Stomach (tissue), 9 donors: ENCODE results near the gene CREB5. TPM values are rescaled to one million over a fixed set of nuclear protein-coding genes. Genes with fewer than 3 reads are reported as not detected.

Source experiments
- DNase-seq, 2 donors: peaks; one replicate each; pipeline versions ENCODE4 v3.0.0 to v3.0.0-alpha.2; 2013 to 2019
- H3K27ac ChIP-seq, 5 donors: fragments of 200-600 bp in 4 of 5; sonication (generic) in 4 of 5; one replicate each; pipeline ENCODE4 v1.5.1; 2013 to 2019; ENCODE audit warnings: mild to moderate bottlenecking in 1 of 5, moderate library complexity in 1 of 5
- H3K27me3 ChIP-seq, 3 donors: fragments of 200-600 bp; sonication (generic); one replicate each; pipeline ENCODE4 v1.5.1; 2017 to 2019; ENCODE audit warnings: mixed run types in 1 of 3
- H3K36me3 ChIP-seq, 4 donors: fragments of 200-600 bp; sonication (generic); 1 replicate in 3 of 4; 2 replicates in 1 of 4; pipeline ENCODE4 v1.5.1; 2016 to 2019
- H3K4me1 ChIP-seq, 4 donors: fragments of 200-600 bp; sonication (generic); one replicate each; pipeline ENCODE4 v1.5.1; 2016 to 2019
- H3K4me3 ChIP-seq, 4 donors: fragments of 200-600 bp; sonication (generic) in 3 of 4; one replicate each; pipeline ENCODE4 v1.5.1; 2016 to 2019; ENCODE audit warnings: mild to moderate bottlenecking in 1 of 4
- H3K9me3 ChIP-seq, 4 donors: fragments of 200-600 bp; sonication (generic); one replicate each; pipeline ENCODE4 v1.5.1; 2016 to 2019
- CTCF ChIP-seq, 7 experiments: fragments of 450-650 bp in 4 of 7; fragments of 200-600 bp in 3 of 7; sonication (generic) in 3 of 7; IDR thresholded peaks; one replicate each; pipeline ENCODE4 v1.5.1; 2016 to 2019; ENCODE audit warnings: antibody characterized with exemption in 7 of 7, control low read depth in 2 of 7, mild to moderate bottlenecking in 1 of 7
- EP300 ChIP-seq: sonication (generic); formaldehyde crosslinking; IDR thresholded peaks from one replicate; pipeline ENCODE4 v1.6.1; 2017; ENCODE audit warnings: antibody characterized with exemption
- POLR2A ChIP-seq, 4 donors: fragments of 450-650 bp; IDR thresholded peaks; one replicate each; pipeline ENCODE4 v1.6.1; 2016; ENCODE audit warnings: antibody characterized with exemption in 4 of 4, control low read depth in 2 of 4, mild to moderate bottlenecking in 1 of 4, moderate library complexity in 1 of 4
- POLR2AphosphoS5 ChIP-seq, 3 donors: sonication (generic); formaldehyde crosslinking; IDR thresholded peaks; one replicate each; pipeline ENCODE4 v1.6.1; 2016; ENCODE audit warnings: antibody characterized with exemption in 3 of 3
- WGBS, 5 donors: extraction: QIAGEN DNeasy Blood & Tissue Kit in 3 of 5; methylation state at CpG; one replicate each; pipeline versions ENCODE4 v1.1.5 to v1.1.7; 2013 to 2018; 5-methylcytosine and 5-hydroxymethylcytosine counted together
- intact Hi-C: fragments of 100-400 bp; cut with DNase I; formaldehyde crosslinking; loops from one replicate; pipeline ENCODE4 v1.15.1; 2023; ENCODE audit warnings: low total_unique reads
- polyA plus RNA-seq, 3 donors: library from polyadenylated mRNA; stranded (reverse); fragments of 200-250 nt; gene quantifications; one replicate each; pipeline ENCODE4 v1.2.3, GENCODE V29; 2013
- total RNA-seq, 5 donors: library from RNA; depleted of rRNA; stranded (reverse); fragments of >200 nt; gene quantifications; one replicate each; pipeline versions ENCODE4 v1.1.0 to v1.2.3, GENCODE V29; 2014 to 2016
- donor health status: healthy with polysubstance abuse.
- donor health status: Bipolar disorder and iron deficiency.
- donor health status: healthy.

Gene CREB5
- total and polyA plus RNA-seq, 8 donors: 0.68 to 30.3 (median 1.5) TPM; not detected in 1

- Histone ChIP-seq H3K4me1 (no peaks in the 10 kb centered on the region), H3K27ac (no peak overlapping the region), H3K4me3 (no peak overlapping the region), H3K36me3 (no peaks in the 10 kb centered on the region), H3K27me3 (no peaks in the 10 kb centered on the region), H3K9me3 (no peaks in the 10 kb centered on the region)
- DNase-seq: no peak
- intact Hi-C loops: no loop called here
- TF ChIP-seq POLR2AphosphoS5 (IDR thresholded peaks at IDR 0.05): no peak
- no peak for TF ChIP-seq CTCF (IDR thresholded peaks at IDR 0.05)
- WGBS, 5 donors: 67 to 71% (median 69%) methylated on average over 4 of the region's 4 CpGs
Measured at GRCh38 chr7:28448708-28449107, 36.4 kb downstream of the CREB5 start.

- no peaks in the 10 kb centered on the region for H3K9me3 ChIP-seq
- no peaks in the 10 kb centered on the region for H3K4me1 ChIP-seq
- no peak for TF ChIP-seq CTCF (IDR thresholded peaks at IDR 0.05)
- no peak for TF ChIP-seq POLR2A (IDR thresholded peaks at IDR 0.05)
- TF ChIP-seq EP300: no peak
- no peak for TF ChIP-seq POLR2AphosphoS5 (IDR thresholded peaks at IDR 0.05)
- intact Hi-C loops: no loop called here
- H3K36me3 ChIP-seq: no peaks in the 10 kb centered on the region
- WGBS, 5 donors: 67 to 97% (median 87%) methylated on average over 2 of the region's 2 CpGs
- no peaks in the 10 kb centered on the region for H3K27me3 ChIP-seq
- no peak overlapping the region for H3K27ac ChIP-seq
- DNase-seq: no peak
- no peak overlapping the region for H3K4me3 ChIP-seq
Measured at GRCh38 chr7:28452681-28453080, 40.4 kb downstream of the CREB5 start.

- Histone ChIP-seq H3K9me3 (no peaks in the 10 kb centered on the region), H3K27me3 (no peaks in the 10 kb centered on the region), H3K36me3 (no peaks in the 10 kb centered on the region), H3K4me3 (no peak overlapping the region), H3K4me1 (no peaks in the 10 kb centered on the region), H3K27ac (no peak overlapping the region)
- 84 to 93% (median 91%) methylated on average over 5 of the region's 5 CpGs for WGBS, 5 donors
- DNase-seq: no peak
- no peak for TF ChIP-seq CTCF (IDR thresholded peaks at IDR 0.05)
- TF ChIP-seq EP300: no peak
- intact Hi-C loops: no loop called here
Measured at GRCh38 chr7:28455486-28455885, 43.2 kb downstream of the CREB5 start.

GRCh38 chr7:28456044-28456443 is 43.7 kb downstream of the CREB5 start:
- Histone ChIP-seq H3K27ac (no peak overlapping the region), H3K27me3 (no peaks in the 10 kb centered on the region), H3K36me3 (no peaks in the 10 kb centered on the region), H3K4me3 (no peak overlapping the region), H3K9me3 (no peaks in the 10 kb centered on the region), H3K4me1 (no peaks in the 10 kb centered on the region)
- 13 to 25% (median 19%) methylated on average over 1 of the region's 1 CpG for WGBS, 5 donors
- intact Hi-C loops: no loop called here
- TF ChIP-seq POLR2AphosphoS5 (IDR thresholded peaks at IDR 0.05) (no peak), POLR2A (IDR thresholded peaks at IDR 0.05) (no peak), EP300 (no peak), CTCF (IDR thresholded peaks at IDR 0.05) (no peak)
- DNase-seq: no peak
